SU-DHL-6 (cell line): ENCODE results near the gene SYNDIG1.

Experiments
- H2AFZ ChIP-seq: fragments of 200-600 bp; sonication (generic); 2 replicates; pipeline ENCODE4 v1.6.1; 2014; ENCODE audit warnings: low read depth, mild to moderate bottlenecking, moderate library complexity, mixed read lengths, antibody characterized with exemption, low read length; ENCODE audit not compliant: severe bottlenecking
- H3F3A ChIP-seq: fragments of 200-600 bp; shearing (Covaris generic); 2 replicates; pipeline ENCODE4 v1.6.0; 2016; ENCODE audit warnings: antibody characterized with exemption, mild to moderate bottlenecking; ENCODE audit not compliant: insufficient read depth
- H3K27ac ChIP-seq: fragments of 200-600 bp; sonication (generic); 2 replicates; pipeline ENCODE4 v1.5.1; 2016; ENCODE audit warnings: low read depth, mild to moderate bottlenecking, low read length, moderate library complexity, mixed read lengths
- H3K27me3 ChIP-seq: fragments of 200-600 bp; sonication (generic), shearing (Covaris generic); 2 replicates; pipeline ENCODE4 v1.6.0; 2014; ENCODE audit warnings: mild to moderate bottlenecking, low read length
- H3K36me3 ChIP-seq: fragments of 200-600 bp; sonication (generic); 2 replicates; pipeline ENCODE4 v1.6.1; 2014; ENCODE audit warnings: mild to moderate bottlenecking, low read length, mixed read lengths
- H3K4me2 ChIP-seq: fragments of 300-600, 200-600 bp; shearing (Covaris generic), sonication (generic); 2 replicates; pipeline ENCODE4 v1.6.0; 2014; ENCODE audit warnings: low read length, low read depth, mild to moderate bottlenecking; ENCODE audit not compliant: poor library complexity, severe bottlenecking
- H3K4me3 ChIP-seq: fragments of 200-600 bp; sonication (generic); 2 replicates; pipeline ENCODE4 v1.5.1; 2014; ENCODE audit warnings: antibody characterized with exemption, low read length, mild to moderate bottlenecking, mixed read lengths; ENCODE audit not compliant: insufficient read depth, poor library complexity, severe bottlenecking
- H3K79me2 ChIP-seq: fragments of 200-600 bp; sonication (generic); 2 replicates; pipeline ENCODE4 v1.6.1; 2014; ENCODE audit warnings: mild to moderate bottlenecking, low read length, moderate library complexity; ENCODE audit not compliant: insufficient read depth
- H3K9ac ChIP-seq: fragments of 200-600 bp; sonication (generic); 2 replicates; pipeline ENCODE4 v1.7.0; 2014; ENCODE audit warnings: mild to moderate bottlenecking, low read length
- H3K9me2 ChIP-seq: fragments of 200-600 bp; sonication (generic); replicated peaks from 2 replicates; pipeline ENCODE4 v1.6.1; 2014; ENCODE audit warnings: low read length; ENCODE audit not compliant: insufficient read depth
- H3K9me3 ChIP-seq: fragments of 200-600 bp; sonication (generic); 2 replicates; pipeline ENCODE4 v1.6.1; 2014; ENCODE audit warnings: low read length, mixed read lengths; ENCODE audit not compliant: insufficient read depth
- H4K20me1 ChIP-seq: fragments of 200-600 bp; sonication (generic); 2 replicates; pipeline ENCODE4 v1.6.1; 2014; ENCODE audit warnings: low read depth, mild to moderate bottlenecking, antibody characterized with exemption, low read length, moderate library complexity, mixed read lengths
- CTCF ChIP-seq: fragments of 200-600 bp; sonication (generic); IDR thresholded peaks from one replicate; pipeline ENCODE4 v1.5.1; 2017; ENCODE audit warnings: antibody characterized with exemption, mild to moderate bottlenecking, low read length, moderate library complexity; ENCODE audit not compliant: insufficient read depth, poor library complexity, severe bottlenecking
- EZH2phosphoT487 ChIP-seq: fragments of 200-600 bp; sonication (generic), shearing (Covaris generic); conservative IDR thresholded peaks from 2 replicates; pipeline ENCODE4 v1.6.1; 2018; ENCODE audit warnings: mild to moderate bottlenecking, antibody characterized with exemption, low read length, moderate library complexity, mixed read lengths

SYNDIG1 gene

GRCh38 chr20:24425523-24426135 lies 43.8 kb upstream of the SYNDIG1 start:
- Histone ChIP-seq H3F3A (no peaks in the 10 kb centered on the region), H3K9me3 (no peaks in the 10 kb centered on the region), H3K79me2 (no peaks in the 10 kb centered on the region), H3K36me3 (no peaks in the 10 kb centered on the region), H2AFZ (no peak overlapping the region), H3K27me3 (no peaks in the 10 kb centered on the region), H3K9ac (no peak overlapping the region), H4K20me1 (no peaks in the 10 kb centered on the region), H3K9me2 (no peaks in the 10 kb centered on the region), H3K4me2 (no peak overlapping the region), H3K4me3 (no peak overlapping the region), H3K27ac (no peak overlapping the region)
- TF ChIP-seq EZH2phosphoT487 = no peak
- TF ChIP-seq CTCF = no peak

GRCh38 chr20:24431279-24432045 lies 38.0 kb upstream of the SYNDIG1 start:
- Histone ChIP-seq H3K4me2 (no peak overlapping the region), H3F3A (no peaks in the 10 kb centered on the region), H3K4me3 (no peak overlapping the region), H3K9ac (no peak overlapping the region), H3K79me2 (no peaks in the 10 kb centered on the region), H3K9me2 (no peaks in the 10 kb centered on the region), H3K9me3 (no peaks in the 10 kb centered on the region), H3K27me3 (no peaks in the 10 kb centered on the region), H3K36me3 (no peaks in the 10 kb centered on the region), H4K20me1 (no peaks in the 10 kb centered on the region), H3K27ac (no peak overlapping the region), H2AFZ (no peak overlapping the region)
- TF ChIP-seq EZH2phosphoT487 (no peak), CTCF (no peak)

- H3K9me2 ChIP-seq = no peaks in the 10 kb centered on the region
- H2AFZ ChIP-seq = no peak overlapping the region
- H3K4me2 ChIP-seq = no peak overlapping the region
- TF ChIP-seq EZH2phosphoT487 = no peak
- no peak for TF ChIP-seq CTCF
- no peaks in the 10 kb centered on the region for H3K36me3 ChIP-seq
- H4K20me1 ChIP-seq = no peaks in the 10 kb centered on the region
- no peaks in the 10 kb centered on the region for H3K79me2 ChIP-seq
- H3K4me3 ChIP-seq = no peak overlapping the region
- H3K9ac ChIP-seq = no peak overlapping the region
- H3K27ac ChIP-seq = no peak overlapping the region
- H3K27me3 ChIP-seq = no peaks in the 10 kb centered on the region
- no peaks in the 10 kb centered on the region for H3F3A ChIP-seq
- H3K9me3 ChIP-seq = no peaks in the 10 kb centered on the region
These were observed 37.4 kb upstream of the SYNDIG1 start for GRCh38 chr20:24432046-24432442.
